Smooth muscle cell (in vitro differentiated cells): ENCODE results near the gene TYMP. TPM values are rescaled to one million over a fixed set of nuclear protein-coding genes. Genes with fewer than 3 reads are reported as not detected.

ENCODE experiments used
- DNase-seq: peaks from one replicate; lab custom pipeline; 2025; ENCODE audit not compliant: unreplicated experiment; lab: John Stamatoyannopoulos, UW
- H2AFZ ChIP-seq: fragments of 200-600 bp; sonication (generic); 2 replicates; pipeline ENCODE4 v1.6.0; 2016; ENCODE audit warnings: antibody characterized with exemption, low read depth, mild to moderate bottlenecking
- H3F3A ChIP-seq: fragments of 200-600 bp; sonication (generic); 2 replicates; pipeline ENCODE4 v1.6.0; 2017; ENCODE audit warnings: antibody characterized with exemption, low read depth
- H3K27ac ChIP-seq: fragments of 200-600 bp; sonication (generic); 2 replicates; pipeline ENCODE4 v1.5.1; 2016; ENCODE audit warnings: low read depth, mild to moderate bottlenecking
- H3K27me3 ChIP-seq: fragments of 200-600 bp; sonication (generic); 2 replicates; pipeline ENCODE4 v1.6.1; 2016; ENCODE audit warnings: low read depth, mild to moderate bottlenecking
- H3K36me3 ChIP-seq: fragments of 200-600 bp; sonication (generic); 2 replicates; pipeline ENCODE4 v1.5.1; 2016; ENCODE audit warnings: low read depth
- H3K4me1 ChIP-seq: fragments of 200-600 bp; sonication (generic); 2 replicates; pipeline ENCODE4 v1.5.1; 2016; ENCODE audit warnings: low read depth
- H3K4me2 ChIP-seq: fragments of 200-600 bp; sonication (generic); 2 replicates; pipeline ENCODE4 v1.6.0; 2016; ENCODE audit warnings: mild to moderate bottlenecking
- H3K4me3 ChIP-seq: fragments of 200-600 bp; sonication (generic); 2 replicates; pipeline ENCODE4 v1.5.1; 2016; ENCODE audit warnings: mild to moderate bottlenecking
- H3K79me2 ChIP-seq: fragments of 200-600 bp; sonication (generic); 2 replicates; pipeline ENCODE4 v1.6.0; 2016; ENCODE audit warnings: low read depth, mild to moderate bottlenecking
- H3K9ac ChIP-seq: fragments of 200-600 bp; sonication (generic); 2 replicates; pipeline ENCODE4 v1.6.0; 2016; ENCODE audit warnings: low read depth
- H3K9me3 ChIP-seq: fragments of 200-600 bp; sonication (generic); replicated peaks from 2 replicates; pipeline ENCODE4 v1.5.1; 2016; ENCODE audit warnings: low read depth
- H4K20me1 ChIP-seq: fragments of 200-600 bp; sonication (generic); 2 replicates; pipeline ENCODE4 v1.6.0; 2016; ENCODE audit warnings: low read depth
- CTCF ChIP-seq: fragments of 200-600 bp; sonication (generic); IDR thresholded peaks from 2 replicates; pipeline ENCODE4 v1.5.1; 2017; ENCODE audit warnings: borderline replicate concordance, mild to moderate bottlenecking, antibody characterized with exemption; ENCODE audit not compliant: insufficient read depth, poor library complexity, severe bottlenecking
- WGBS: methylation state at CpG from one replicate; pipeline ENCODE4 v1.1.7; 2016; ENCODE audit warnings: low lambda C conversion rate; 5-methylcytosine and 5-hydroxymethylcytosine counted together
- polyA plus RNA-seq: library from polyadenylated mRNA; unstranded; fragments of >200 nt; fragmentation: Nextera tagmentation; extraction: Ambion mirVana; gene quantifications from 2 replicates; pipeline ENCODE4 v1.2.1, GENCODE V29; 2016
- total RNA-seq: library from RNA; depleted of rRNA; stranded (reverse); fragments of >200 nt; gene quantifications from 2 replicates; pipeline ENCODE4 v1.2.3, GENCODE V29; 2014

TYMP gene
- total and polyA plus RNA-seq, 2 experiments from 2014 or later = 87.4 to 287 TPM

- Histone ChIP-seq H3K36me3 (no peaks in the 10 kb centered on the region), H3K9me3 (no peaks in the 10 kb centered on the region), H3K9ac (no peak overlapping the region), H3K4me3 (no peak overlapping the region), H3K27me3 (no peaks in the 10 kb centered on the region), H3K79me2 (no peaks in the 10 kb centered on the region), H3K4me2 (no peak overlapping the region), H3K4me1 (peaks cover 8% of the 10 kb centered on the region), H3F3A (no peaks in the 10 kb centered on the region), H4K20me1 (no peaks in the 10 kb centered on the region), H3K27ac (no peak overlapping the region), H2AFZ (no peak overlapping the region)
- no peak for TF ChIP-seq CTCF
- WGBS = 94% methylated on average over 41 of the region's 56 CpGs
- no peak for DNase-seq
Measured at GRCh38 chr22:50548040-50548920, 18.5 kb upstream of the TYMP start.

- Histone ChIP-seq H3K27ac (no peak overlapping the region), H3K36me3 (no peaks in the 10 kb centered on the region), H3K9me3 (no peaks in the 10 kb centered on the region), H3K27me3 (no peaks in the 10 kb centered on the region), H4K20me1 (no peaks in the 10 kb centered on the region), H3K4me3 (no peak overlapping the region), H3K4me1 (peaks cover 8% of the 10 kb centered on the region), H3K79me2 (no peaks in the 10 kb centered on the region), H3K4me2 (no peak overlapping the region), H3K9ac (no peak overlapping the region), H3F3A (no peaks in the 10 kb centered on the region), H2AFZ (no peak overlapping the region)
- no peak for DNase-seq
- 93% methylated on average over 31 of the region's 35 CpGs for WGBS
- TF ChIP-seq CTCF = no peak
Measured at GRCh38 chr22:50547263-50547985, 17.6 kb upstream of the TYMP start.

GRCh38 chr22:50546326-50547262 lies 16.8 kb upstream of the TYMP start:
- DNase-seq = no peak
- H3K27ac ChIP-seq = no peak overlapping the region
- peaks cover 8% of the 10 kb centered on the region for H3K4me1 ChIP-seq
- H4K20me1 ChIP-seq = no peaks in the 10 kb centered on the region
- H3K79me2 ChIP-seq = no peaks in the 10 kb centered on the region
- H3K36me3 ChIP-seq = no peaks in the 10 kb centered on the region
- no peak overlapping the region for H3K4me3 ChIP-seq
- no peak overlapping the region for H3K9ac ChIP-seq
- H3K9me3 ChIP-seq = no peaks in the 10 kb centered on the region
- WGBS = 97% methylated on average over 51 of the region's 78 CpGs
- TF ChIP-seq CTCF = no peak
- H3F3A ChIP-seq = no peaks in the 10 kb centered on the region
- no peaks in the 10 kb centered on the region for H3K27me3 ChIP-seq
- H2AFZ ChIP-seq = no peak overlapping the region
- H3K4me2 ChIP-seq = peak overlapping the region; percentile 85
